ENCODE data around the gene ZNF784. TPM values are rescaled to one million over a fixed set of nuclear protein-coding genes. Genes with fewer than 3 reads are reported as not detected.

The ZNF784 gene
- total and polyA plus RNA-seq, 7 experiments from 2014 or later, result 0.65 to 17.1 (median 8.3) TPM

DNA sequence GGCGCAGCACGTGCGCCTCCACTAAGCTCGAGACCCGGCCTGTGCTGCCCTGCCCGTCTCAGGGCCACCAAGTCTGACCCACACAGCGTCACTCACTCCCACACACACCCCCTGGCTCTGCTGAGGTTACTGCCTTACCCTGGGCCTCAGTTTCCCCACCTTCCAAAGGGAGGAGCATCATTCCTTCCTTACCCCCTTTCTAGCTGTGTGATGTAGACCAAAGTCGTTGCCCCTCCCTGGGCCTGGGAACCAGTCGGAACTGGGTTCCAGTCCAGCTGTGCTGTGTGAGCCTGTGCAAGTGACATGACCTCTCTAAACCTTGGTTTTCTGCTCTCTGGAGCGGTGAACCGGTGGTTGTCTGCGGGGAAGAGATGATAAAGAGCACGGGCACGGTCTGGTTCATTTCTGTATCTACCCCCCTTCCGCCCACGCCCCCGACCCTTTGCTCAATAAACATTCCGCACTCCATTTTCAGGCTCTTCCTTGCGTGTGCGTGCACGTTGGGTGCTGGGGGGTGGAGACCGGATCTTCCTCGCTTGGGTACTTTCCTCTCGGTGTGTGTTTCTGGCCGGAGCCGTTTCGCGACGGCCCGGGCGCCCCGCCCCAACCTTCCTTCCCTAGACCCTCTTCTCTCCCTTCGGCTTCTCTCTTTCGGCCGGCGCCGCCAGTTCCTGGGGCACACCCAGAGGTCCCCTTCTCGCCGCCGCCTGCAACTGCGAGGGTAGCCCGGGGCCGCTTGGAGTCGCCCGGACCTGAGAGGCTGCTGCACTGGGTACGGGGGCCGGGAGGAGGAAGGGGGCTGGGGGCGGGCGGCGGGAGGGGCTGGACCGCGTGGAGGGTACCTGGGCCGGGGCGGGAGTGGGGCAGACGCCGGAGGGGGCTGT is 18.9 kb upstream of the ZNF784 start, which contains the start of gene ZNF581:
TSS of gene ZNF581 (plus strand) at position 647 of the 884 bp plus-strand sequence. CDS start 923 bp downstream, outside the sequence.
- CTCF ChIA-PET, result interaction anchor here (0.7 to 1.6 kb wide), 5 partner anchors 8 to 37 kb away, joined by 4 to 6 read pairs (median 6); no protein-coding TSS in a partner anchor
- H3K4me3 ChIP-seq (ENCODE audit: low read length), result peak within 1 kb of the TSS; percentile 80
- H3K36me3 ChIP-seq (ENCODE audit: control insufficient read depth in 2 of 3, insufficient read depth in 3 of 3, low read length in 3 of 3), result peaks cover 0 to 14% (median 0%) of the 10 kb centered on the region in 3 experiments
- H3K36me3 Mint-ChIP-seq, result peaks cover 0 to 17% (median 6%) of the 10 kb centered on the region in 5 donors
- DNase-seq (peak; percentile 63 to 85 (median 81)), ATAC-seq (peak; percentile 73)
- H3K4me1 Mint-ChIP-seq, result peaks cover 23 to 66% (median 53%) of the 10 kb centered on the region in 7 donors
- no peaks in the 10 kb centered on the region for H3K27me3 ChIP-seq (ENCODE audit: control insufficient read depth in 2 of 2, insufficient read depth in 2 of 2, low read length in 2 of 2)
- H3K27ac Mint-ChIP-seq, result peak within 1 kb of the TSS; percentile 91 to 98 (median 96)
- H3K9me3 ChIP-seq (ENCODE audit: control insufficient read depth in 2 of 3, low read length in 3 of 3), result no peaks in the 10 kb centered on the region
- intact Hi-C loops (cut with micrococcal nuclease), result loop anchor here (1.0 to 2.0 kb wide), 4 partner anchors 8 to 62 kb away; partner anchors contain the start of genes EPN1 (in 1 of the 2) and ZNF579 (in 1 of the 2)
- H3K9me3 Mint-ChIP-seq, result peaks cover 0 to 3% (median 0%) of the 10 kb centered on the region in 11 donors
- peaks cover 24 to 25% of the 10 kb centered on the region in 2 donors for H3K4me1 ChIP-seq (ENCODE audit: control insufficient read depth in 2 of 2, insufficient read depth in 2 of 2, low read length in 2 of 2)
- POLR2A ChIA-PET, result interaction anchor here (0.6 to 9.2 kb wide), 12 partner anchors 7 to 753 kb away, joined by 3 to 154 read pairs (median 8); partner anchors contain the start of genes FIZ1, U2AF2, ZNF524 and ZNF628
- no peaks in the 10 kb centered on the region for H3K27me3 Mint-ChIP-seq
- H3K4me3 Mint-ChIP-seq, result peak within 1 kb of the TSS; percentile 87 to 97 (median 94)
- H3K27ac ChIP-seq (ENCODE audit: low read depth, low read length), result peak within 1 kb of the TSS; percentile 80

DNA sequence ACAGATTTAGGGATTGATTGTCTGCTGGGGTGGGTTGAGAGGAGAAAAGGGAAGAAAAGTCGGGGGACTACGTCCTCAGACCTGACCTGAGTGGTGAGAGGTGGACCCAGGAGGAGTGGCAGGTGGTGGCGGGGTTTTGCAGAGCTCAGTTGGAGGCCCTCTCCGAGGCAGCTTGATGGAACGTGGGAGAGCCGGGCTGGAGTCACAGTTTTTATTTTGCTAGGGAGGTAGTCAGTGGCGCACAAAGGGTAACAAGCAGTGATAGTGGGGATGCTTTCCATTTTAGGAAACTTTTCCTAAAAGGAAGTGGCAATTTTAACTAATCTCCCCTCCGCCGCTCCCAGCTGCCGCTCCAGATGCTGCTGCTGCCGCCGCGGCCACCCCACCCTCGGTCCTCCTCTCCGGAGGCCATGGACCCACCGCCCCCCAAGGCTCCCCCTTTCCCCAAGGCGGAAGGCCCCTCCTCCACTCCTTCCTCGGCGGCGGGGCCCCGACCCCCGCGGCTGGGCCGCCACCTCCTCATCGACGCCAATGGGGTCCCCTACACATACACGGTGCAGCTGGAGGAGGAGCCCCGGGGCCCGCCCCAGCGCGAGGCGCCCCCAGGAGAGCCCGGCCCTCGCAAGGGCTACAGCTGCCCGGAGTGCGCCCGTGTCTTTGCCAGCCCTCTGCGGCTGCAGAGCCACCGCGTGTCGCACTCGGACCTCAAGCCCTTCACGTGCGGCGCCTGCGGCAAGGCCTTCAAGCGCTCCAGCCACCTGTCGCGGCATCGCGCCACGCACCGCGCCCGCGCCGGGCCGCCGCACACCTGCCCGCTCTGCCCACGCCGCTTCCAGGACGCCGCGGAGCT is 18.0 kb upstream of the ZNF784 start:
- peak overlapping the region; percentile 80 for H3K27ac ChIP-seq (ENCODE audit: low read depth, low read length)
- Mint-ChIP-seq H3K36me3 (peaks cover 0 to 22% (median 14%) of the 10 kb centered on the region in 5 donors), H3K27me3 (no peaks in the 10 kb centered on the region), H3K27ac (peak overlapping the region; percentile 91 to 98 (median 96)), H3K4me1 (peaks cover 27 to 70% (median 58%) of the 10 kb centered on the region in 7 donors), H3K4me3 (peak overlapping the region; percentile 87 to 97 (median 94)), H3K9me3 (peaks cover 0 to 3% (median 0%) of the 10 kb centered on the region in 11 donors)
- H3K27me3 ChIP-seq (ENCODE audit: control insufficient read depth in 2 of 2, insufficient read depth in 2 of 2, low read length in 2 of 2), result no peaks in the 10 kb centered on the region
- peaks cover 0 to 14% (median 0%) of the 10 kb centered on the region in 3 experiments for H3K36me3 ChIP-seq (ENCODE audit: control insufficient read depth in 2 of 3, insufficient read depth in 3 of 3, low read length in 3 of 3)
- intact Hi-C loops (cut with micrococcal nuclease), result loop anchor here (1.0 to 2.0 kb wide), 4 partner anchors 7 to 62 kb away; partner anchors contain the start of genes EPN1 (in 1 of the 2) and ZNF579 (in 1 of the 2)
- DNase-seq (peak in 4 of 9 donors; percentile 34 to 47 (median 36)), ATAC-seq (no peak)
- peaks cover 25 to 26% of the 10 kb centered on the region in 2 donors for H3K4me1 ChIP-seq (ENCODE audit: control insufficient read depth in 2 of 2, insufficient read depth in 2 of 2, low read length in 2 of 2)
- ChIA-PET CTCF (interaction anchor here (0.6 to 1.6 kb wide), 6 partner anchors 7 to 383 kb away, joined by 4 to 6 read pairs (median 6); no protein-coding TSS in a partner anchor), POLR2A (interaction anchor here (0.6 to 9.2 kb wide), 14 partner anchors 7 to 754 kb away, joined by 3 to 154 read pairs (median 7); partner anchors contain the start of genes FIZ1, U2AF2, ZNF524 and ZNF628)
- no peaks in the 10 kb centered on the region for H3K9me3 ChIP-seq (ENCODE audit: control insufficient read depth in 2 of 3, low read length in 3 of 3)
- peak overlapping the region; percentile 80 for H3K4me3 ChIP-seq (ENCODE audit: low read length)

DNA sequence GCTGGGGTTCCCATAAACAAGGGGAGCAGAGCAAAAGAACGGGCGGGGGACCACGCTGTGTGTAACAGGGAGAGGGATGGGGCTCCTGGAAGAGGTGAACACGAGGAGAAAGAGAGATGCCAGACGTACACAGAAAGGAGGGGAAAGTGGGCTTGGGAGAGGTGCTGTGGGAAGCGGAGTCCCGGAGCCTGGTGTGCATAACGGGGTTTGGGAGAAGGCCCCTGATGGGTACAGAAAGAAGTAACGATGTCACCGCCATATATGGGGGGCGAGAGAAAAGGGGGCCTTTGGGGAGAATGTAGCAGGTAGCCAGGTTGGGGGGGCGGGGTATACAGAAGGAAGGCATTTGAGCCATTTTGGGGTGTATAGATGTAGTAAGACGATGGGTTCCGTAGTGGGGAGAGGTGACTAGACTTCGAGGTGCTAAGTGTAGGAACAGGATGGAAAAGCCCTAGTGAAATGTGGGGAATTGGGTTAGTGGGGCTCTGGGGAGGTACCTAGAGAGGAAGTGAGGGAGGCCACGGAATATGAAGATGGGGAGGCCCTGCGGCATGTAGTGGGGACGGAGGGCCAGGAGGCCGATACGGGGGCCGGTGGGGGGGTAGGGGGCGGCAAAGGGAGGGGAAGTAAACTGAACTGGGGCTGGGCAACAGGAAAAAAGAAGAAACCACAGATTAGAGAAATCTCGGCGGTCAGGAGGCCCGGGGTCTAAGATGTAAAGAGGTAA is 17.2 kb upstream of the ZNF784 start:
- POLR2A ChIA-PET, result interaction anchor here (0.6 to 9.2 kb wide), 13 partner anchors 6 to 385 kb away, joined by 3 to 154 read pairs (median 8); partner anchors contain the start of genes FIZ1, U2AF2, ZNF524 and ZNF784
- ATAC-seq (no peak), DNase-seq (peak in 7 of 9 donors; percentile 22 to 48 (median 41))
- Mint-ChIP-seq H3K27ac (peak overlapping the region; percentile 81 to 95 (median 91)), H3K4me1 (peaks cover 30 to 74% (median 60%) of the 10 kb centered on the region in 7 donors), H3K27me3 (no peaks in the 10 kb centered on the region), H3K4me3 (peak overlapping the region; percentile 83 to 97 (median 93)), H3K36me3 (peaks cover 0 to 23% (median 14%) of the 10 kb centered on the region in 5 donors), H3K9me3 (peaks cover 0 to 3% (median 0%) of the 10 kb centered on the region in 11 donors)
- CTCF ChIA-PET, result interaction anchor here (0.6 to 1.6 kb wide), 3 partner anchors 15 to 382 kb away, joined by 4 to 6 read pairs (median 5); no protein-coding TSS in a partner anchor
- H3K36me3 ChIP-seq (ENCODE audit: control insufficient read depth in 2 of 3, insufficient read depth in 3 of 3, low read length in 3 of 3), result peaks cover 0 to 14% (median 0%) of the 10 kb centered on the region in 3 experiments
- H3K27me3 ChIP-seq (ENCODE audit: control insufficient read depth in 2 of 2, insufficient read depth in 2 of 2, low read length in 2 of 2), result no peaks in the 10 kb centered on the region
- H3K4me1 ChIP-seq (ENCODE audit: control insufficient read depth in 2 of 2, insufficient read depth in 2 of 2, low read length in 2 of 2), result peaks cover 27 to 30% of the 10 kb centered on the region in 2 donors
- H3K4me3 ChIP-seq (ENCODE audit: low read length), result peak overlapping the region; percentile 80
- H3K9me3 ChIP-seq (ENCODE audit: control insufficient read depth in 2 of 3, low read length in 3 of 3), result no peaks in the 10 kb centered on the region
- intact Hi-C loops (cut with micrococcal nuclease), result loop anchor here (1.0 to 2.0 kb wide), 3 partner anchors 42 to 383 kb away; partner anchors contain the start of genes FIZ1 (in 1 of the 2), PPP6R1 (in 1 of the 2) and ZNF579 (in 1 of the 2)
- peak overlapping the region; percentile 80 for H3K27ac ChIP-seq (ENCODE audit: low read depth, low read length)

DNA sequence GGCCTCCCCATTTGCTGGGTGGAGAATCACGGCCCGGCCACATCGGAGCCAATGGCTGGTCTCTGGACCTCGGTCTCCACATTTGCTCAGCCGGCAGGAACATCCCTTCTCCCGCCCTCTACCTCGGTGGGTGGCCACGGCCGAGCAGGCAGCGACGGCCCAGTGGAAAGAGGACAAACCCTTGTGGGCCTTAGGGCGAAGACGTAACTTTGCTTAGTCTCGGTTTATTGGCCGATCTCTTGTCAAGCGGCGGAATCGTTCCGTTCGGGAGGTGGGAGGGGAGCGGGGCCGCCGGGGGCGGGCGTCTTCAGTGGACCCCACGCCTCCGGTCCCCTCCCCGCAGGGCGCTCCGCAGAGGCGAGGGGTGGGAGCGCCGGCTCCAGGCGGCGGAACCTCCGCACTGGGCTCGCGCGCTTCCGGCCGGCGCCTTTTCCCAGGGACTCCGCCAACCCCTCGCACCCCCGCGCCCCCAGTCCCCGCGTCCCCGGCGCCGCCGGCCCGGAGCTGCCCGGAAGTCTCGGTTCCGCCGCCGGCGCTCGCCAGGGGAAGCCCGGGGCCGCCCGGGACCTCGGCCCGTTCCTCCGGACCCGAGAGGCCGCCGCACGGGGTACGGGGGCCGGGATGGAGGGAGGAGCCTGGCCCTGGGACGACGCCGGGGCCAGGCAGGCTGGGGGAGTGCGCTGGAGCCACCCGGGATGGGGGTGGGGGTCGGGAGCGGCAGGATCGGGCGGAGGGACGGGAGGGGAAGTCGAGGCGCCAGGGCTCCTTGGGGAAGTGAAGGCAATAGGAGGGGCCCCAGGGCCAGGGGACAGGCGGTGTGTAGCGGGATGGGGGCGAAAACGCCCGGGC is 16.4 kb upstream of the ZNF784 start, which contains the start of gene ZNF580:
TSS of gene ZNF580 (plus strand) at position 426 of the 849 bp plus-strand sequence. CDS start 1,507 bp downstream, outside the sequence.
- intact Hi-C loops (cut with micrococcal nuclease), result loop anchor here (1.0 to 2.0 kb wide), 3 partner anchors 8 to 382 kb away; partner anchors contain the start of genes FIZ1 (in 1 of the 2) and PPP6R1 (in 1 of the 2)
- Mint-ChIP-seq H3K4me3 (peak within 1 kb of the TSS; percentile 83 to 97 (median 93)), H3K9me3 (peaks cover 0 to 4% (median 0%) of the 10 kb centered on the region in 11 donors), H3K4me1 (peaks cover 38 to 82% (median 68%) of the 10 kb centered on the region in 7 donors), H3K36me3 (peaks cover 0 to 31% (median 14%) of the 10 kb centered on the region in 5 donors), H3K27ac (peak within 1 kb of the TSS; percentile 83 to 100 (median 91)), H3K27me3 (no peaks in the 10 kb centered on the region)
- peaks cover 35 to 38% of the 10 kb centered on the region in 2 donors for H3K4me1 ChIP-seq (ENCODE audit: control insufficient read depth in 2 of 2, insufficient read depth in 2 of 2, low read length in 2 of 2)
- ChIA-PET POLR2A (interaction anchor here (1.0 to 9.5 kb wide), 6 partner anchors 5 to 165 kb away, joined by 5 to 154 read pairs (median 11); partner anchors contain the start of genes CCDC106, FIZ1, U2AF2 and ZNF524), CTCF (interaction anchor here (0.9 to 1.5 kb wide), 4 partner anchors 9 to 162 kb away, joined by 3 to 5 read pairs (median 4); partner anchors contain the start of genes U2AF2 and ZNF865)
- no peaks in the 10 kb centered on the region for H3K9me3 ChIP-seq (ENCODE audit: control insufficient read depth in 2 of 3, low read length in 3 of 3)
- no peaks in the 10 kb centered on the region for H3K27me3 ChIP-seq (ENCODE audit: control insufficient read depth in 2 of 2, insufficient read depth in 2 of 2, low read length in 2 of 2)
- peak within 1 kb of the TSS; percentile 80 for H3K27ac ChIP-seq (ENCODE audit: low read depth, low read length)
- peaks cover 0 to 14% (median 0%) of the 10 kb centered on the region in 3 experiments for H3K36me3 ChIP-seq (ENCODE audit: control insufficient read depth in 2 of 3, insufficient read depth in 3 of 3, low read length in 3 of 3)
- peak within 1 kb of the TSS; percentile 80 for H3K4me3 ChIP-seq (ENCODE audit: low read length)
- peak; percentile 39 for ATAC-seq
- peak; percentile 33 to 79 (median 46) for DNase-seq

Measured in naive thymus-derived CD4-positive, alpha-beta T cell (primary cell).